Measurements from ENCODE around the gene LIPC. TPM values are rescaled to one million over a fixed set of nuclear protein-coding genes. Genes with fewer than 3 reads are reported as not detected.

Gene LIPC
- total RNA-seq, 5 donors from 2014 or later (not counting 1 experiment from before 2014, with no cell fraction given): 0.89 to 2.1 (median 1.5) TPM

- H3K27me3 ChIP-seq (replicated peaks in 1 of 2; ENCODE audit: control insufficient read depth in 2 of 2, extremely low read depth in 1 of 2, insufficient read depth in 2 of 2, low read length in 1 of 2): no peaks in the 10 kb centered on the region
- no peak for ATAC-seq (replicated peaks in 1 of 4)
- H3K27ac Mint-ChIP-seq: no peak overlapping the region
- peaks cover 0 to 2% of the 10 kb centered on the region in 2 donors for H3K27me3 Mint-ChIP-seq
- ChIA-PET POLR2A (no interaction called here), CTCF (no interaction called here)
- no peak overlapping the region for H3K4me3 ChIP-seq (ENCODE audit: control insufficient read depth in 1 of 2, extremely low read depth in 1 of 2, low read length in 1 of 2)
- no peaks in the 10 kb centered on the region for H3K9me3 ChIP-seq
- H3K9me3 Mint-ChIP-seq: no peaks in the 10 kb centered on the region
- DNase-seq: no peak
- 96% methylated on average over 3 of the region's 4 CpGs for WGBS (ENCODE audit: insufficient coverage)
- H3K4me1 ChIP-seq (ENCODE audit: control insufficient read depth in 1 of 2, extremely low read depth in 1 of 2, insufficient read depth in 2 of 2, low read length in 2 of 2): no peaks in the 10 kb centered on the region
- H3K27ac ChIP-seq (ENCODE audit: low read length): no peak overlapping the region
- H3K36me3 ChIP-seq (ENCODE audit: control insufficient read depth in 2 of 2, extremely low read depth in 1 of 2, insufficient read depth in 1 of 2, low read length in 1 of 2): no peaks in the 10 kb centered on the region
- H3K4me3 Mint-ChIP-seq: no peak overlapping the region
- no peaks in the 10 kb centered on the region for H3K36me3 Mint-ChIP-seq
- H3K4me1 Mint-ChIP-seq: peaks cover 0 to 2% (median under 1%) of the 10 kb centered on the region in 3 donors
Measured at GRCh38 chr15:58433597-58434333, 2.0 kb downstream of the LIPC start.

GRCh38 chr15:58434334-58434875, 2.6 kb downstream of the LIPC start:
- ChIA-PET CTCF (no interaction called here), POLR2A (no interaction called here)
- Mint-ChIP-seq H3K27me3 (peaks cover 0 to 2% of the 10 kb centered on the region in 2 donors), H3K27ac (no peak overlapping the region), H3K36me3 (no peaks in the 10 kb centered on the region), H3K4me3 (no peak overlapping the region), H3K9me3 (no peaks in the 10 kb centered on the region), H3K4me1 (peaks cover 0 to 9% (median 4%) of the 10 kb centered on the region in 3 donors)
- Histone ChIP-seq H3K4me1 (ENCODE audit: control insufficient read depth in 1 of 2, extremely low read depth in 1 of 2, insufficient read depth in 2 of 2, low read length in 2 of 2) (peaks cover 0 to 3% of the 10 kb centered on the region in 2 experiments), H3K27ac (ENCODE audit: low read length) (no peak overlapping the region), H3K4me3 (ENCODE audit: control insufficient read depth in 1 of 2, extremely low read depth in 1 of 2, low read length in 1 of 2) (no peak overlapping the region), H3K9me3 (no peaks in the 10 kb centered on the region), H3K36me3 (ENCODE audit: control insufficient read depth in 2 of 2, extremely low read depth in 1 of 2, insufficient read depth in 1 of 2, low read length in 1 of 2) (no peaks in the 10 kb centered on the region), H3K27me3 (replicated peaks in 1 of 2; ENCODE audit: control insufficient read depth in 2 of 2, extremely low read depth in 1 of 2, insufficient read depth in 2 of 2, low read length in 1 of 2) (no peaks in the 10 kb centered on the region)
- ATAC-seq (replicated peaks in 1 of 4): no peak
- DNase-seq: no peak
- 85% methylated on average over 4 of the region's 10 CpGs for WGBS (ENCODE audit: insufficient coverage)

- no peak overlapping the region for H3K27ac Mint-ChIP-seq
Measured at GRCh38 chr15:58436552-58436951, 4.8 kb downstream of the LIPC start.

GRCh38 chr15:58437531-58438105, 5.8 kb downstream of the LIPC start:
- H3K27ac Mint-ChIP-seq: no peak overlapping the region
- H3K27me3 ChIP-seq (replicated peaks in 1 of 2; ENCODE audit: control insufficient read depth in 2 of 2, extremely low read depth in 1 of 2, insufficient read depth in 2 of 2, low read length in 1 of 2): no peaks in the 10 kb centered on the region
- WGBS (ENCODE audit: insufficient coverage): 90% methylated on average over 8 of the region's 9 CpGs
- DNase-seq: no peak
- H3K27me3 Mint-ChIP-seq: no peaks in the 10 kb centered on the region
- no peaks in the 10 kb centered on the region for H3K9me3 Mint-ChIP-seq
- H3K4me3 ChIP-seq (ENCODE audit: control insufficient read depth in 1 of 2, extremely low read depth in 1 of 2, low read length in 1 of 2): no peak overlapping the region
- no peak overlapping the region for H3K4me3 Mint-ChIP-seq
- ChIA-PET CTCF (interaction anchor here in 1 of 2 donors (0.6 kb wide), 1 partner anchor 219 kb away, joined by 3 read pairs; no protein-coding TSS in a partner anchor), POLR2A (no interaction called here)
- H3K9me3 ChIP-seq: no peaks in the 10 kb centered on the region
- peaks cover 0 to 3% of the 10 kb centered on the region in 2 experiments for H3K4me1 ChIP-seq (ENCODE audit: control insufficient read depth in 1 of 2, extremely low read depth in 1 of 2, insufficient read depth in 2 of 2, low read length in 2 of 2)
- peaks cover 0 to 20% (median 11%) of the 10 kb centered on the region in 3 donors for H3K4me1 Mint-ChIP-seq
- no peak overlapping the region for H3K27ac ChIP-seq (ENCODE audit: low read length)
- ATAC-seq (replicated peaks in 1 of 4): no peak
- no peaks in the 10 kb centered on the region for H3K36me3 Mint-ChIP-seq
- no peaks in the 10 kb centered on the region for H3K36me3 ChIP-seq (ENCODE audit: control insufficient read depth in 2 of 2, extremely low read depth in 1 of 2, insufficient read depth in 1 of 2, low read length in 1 of 2)

More at GRCh38 chr15:58436552-58436951, 4.8 kb downstream of the LIPC start:
- Histone ChIP-seq H3K36me3 (ENCODE audit: control insufficient read depth in 2 of 2, extremely low read depth in 1 of 2, insufficient read depth in 1 of 2, low read length in 1 of 2) (no peaks in the 10 kb centered on the region), H3K4me3 (ENCODE audit: control insufficient read depth in 1 of 2, extremely low read depth in 1 of 2, low read length in 1 of 2) (no peak overlapping the region), H3K27me3 (replicated peaks in 1 of 2; ENCODE audit: control insufficient read depth in 2 of 2, extremely low read depth in 1 of 2, insufficient read depth in 2 of 2, low read length in 1 of 2) (no peaks in the 10 kb centered on the region), H3K4me1 (ENCODE audit: control insufficient read depth in 1 of 2, extremely low read depth in 1 of 2, insufficient read depth in 2 of 2, low read length in 2 of 2) (peaks cover 0 to 3% of the 10 kb centered on the region in 2 experiments), H3K9me3 (no peaks in the 10 kb centered on the region), H3K27ac (ENCODE audit: low read length) (no peak overlapping the region)
- Mint-ChIP-seq H3K9me3 (no peaks in the 10 kb centered on the region), H3K4me3 (no peak overlapping the region), H3K27me3 (no peaks in the 10 kb centered on the region), H3K4me1 (peaks cover 0 to 20% (median 11%) of the 10 kb centered on the region in 3 donors), H3K36me3 (no peaks in the 10 kb centered on the region)
- ATAC-seq (replicated peaks in 1 of 4) (no peak), DNase-seq (no peak)
- ChIA-PET CTCF (no interaction called here), POLR2A (no interaction called here)
- 100% methylated on average over 1 of the region's 4 CpGs for WGBS (ENCODE audit: insufficient coverage)

- no peak overlapping the region for H3K27ac Mint-ChIP-seq
- no peaks in the 10 kb centered on the region for H3K36me3 ChIP-seq (ENCODE audit: control insufficient read depth in 2 of 2, extremely low read depth in 1 of 2, insufficient read depth in 1 of 2, low read length in 1 of 2)
- DNase-seq (no peak), ATAC-seq (replicated peaks in 1 of 4) (no peak)
- WGBS (ENCODE audit: insufficient coverage): 91% methylated on average over 9 of the region's 9 CpGs
- H3K4me1 ChIP-seq (ENCODE audit: control insufficient read depth in 1 of 2, extremely low read depth in 1 of 2, insufficient read depth in 2 of 2, low read length in 2 of 2): peaks cover 0 to 3% of the 10 kb centered on the region in 2 experiments
- no peaks in the 10 kb centered on the region for H3K9me3 Mint-ChIP-seq
- peaks cover 0 to 20% (median 11%) of the 10 kb centered on the region in 3 donors for H3K4me1 Mint-ChIP-seq
- H3K36me3 Mint-ChIP-seq: no peaks in the 10 kb centered on the region
- no peak overlapping the region for H3K4me3 ChIP-seq (ENCODE audit: control insufficient read depth in 1 of 2, extremely low read depth in 1 of 2, low read length in 1 of 2)
- H3K4me3 Mint-ChIP-seq: no peak overlapping the region
- no peaks in the 10 kb centered on the region for H3K27me3 Mint-ChIP-seq
- no peaks in the 10 kb centered on the region for H3K27me3 ChIP-seq (replicated peaks in 1 of 2; ENCODE audit: control insufficient read depth in 2 of 2, extremely low read depth in 1 of 2, insufficient read depth in 2 of 2, low read length in 1 of 2)
- no peak overlapping the region for H3K27ac ChIP-seq (ENCODE audit: low read length)
- ChIA-PET POLR2A (no interaction called here), CTCF (no interaction called here)
- H3K9me3 ChIP-seq: no peaks in the 10 kb centered on the region
Measured at GRCh38 chr15:58438111-58438510, 6.3 kb downstream of the LIPC start.

- Mint-ChIP-seq H3K4me3 (no peak overlapping the region), H3K4me1 (peaks cover 0 to 20% (median 11%) of the 10 kb centered on the region in 3 donors), H3K9me3 (no peaks in the 10 kb centered on the region), H3K36me3 (no peaks in the 10 kb centered on the region), H3K27me3 (no peaks in the 10 kb centered on the region), H3K27ac (no peak overlapping the region)
- H3K27ac ChIP-seq (ENCODE audit: low read length): no peak overlapping the region
- no peaks in the 10 kb centered on the region for H3K36me3 ChIP-seq (ENCODE audit: control insufficient read depth in 2 of 2, extremely low read depth in 1 of 2, insufficient read depth in 1 of 2, low read length in 1 of 2)
- peaks cover 0 to 3% of the 10 kb centered on the region in 2 experiments for H3K4me1 ChIP-seq (ENCODE audit: control insufficient read depth in 1 of 2, extremely low read depth in 1 of 2, insufficient read depth in 2 of 2, low read length in 2 of 2)
- ATAC-seq (replicated peaks in 1 of 4) (peak in 3 of 4 experiments; percentile 46 to 63 (median 61)), DNase-seq (peak in 21 of 35 experiments; percentile 5 to 61 (median 16))
- 100% methylated on average over 5 of the region's 7 CpGs for WGBS (ENCODE audit: insufficient coverage)
- H3K9me3 ChIP-seq: no peaks in the 10 kb centered on the region
- no peaks in the 10 kb centered on the region for H3K27me3 ChIP-seq (replicated peaks in 1 of 2; ENCODE audit: control insufficient read depth in 2 of 2, extremely low read depth in 1 of 2, insufficient read depth in 2 of 2, low read length in 1 of 2)
- no peak overlapping the region for H3K4me3 ChIP-seq (ENCODE audit: control insufficient read depth in 1 of 2, extremely low read depth in 1 of 2, low read length in 1 of 2)
- POLR2A ChIA-PET: no interaction called here
- CTCF ChIA-PET: no interaction called here
Measured at GRCh38 chr15:58438956-58439355, 7.2 kb downstream of the LIPC start.
